Measurements from ENCODE around the gene CCDC57.

Gene CCDC57

GRCh38 chr17:82158825-82159224 is 53.8 kb downstream of the CCDC57 start:
- TF ChIP-seq, protein P1, sequence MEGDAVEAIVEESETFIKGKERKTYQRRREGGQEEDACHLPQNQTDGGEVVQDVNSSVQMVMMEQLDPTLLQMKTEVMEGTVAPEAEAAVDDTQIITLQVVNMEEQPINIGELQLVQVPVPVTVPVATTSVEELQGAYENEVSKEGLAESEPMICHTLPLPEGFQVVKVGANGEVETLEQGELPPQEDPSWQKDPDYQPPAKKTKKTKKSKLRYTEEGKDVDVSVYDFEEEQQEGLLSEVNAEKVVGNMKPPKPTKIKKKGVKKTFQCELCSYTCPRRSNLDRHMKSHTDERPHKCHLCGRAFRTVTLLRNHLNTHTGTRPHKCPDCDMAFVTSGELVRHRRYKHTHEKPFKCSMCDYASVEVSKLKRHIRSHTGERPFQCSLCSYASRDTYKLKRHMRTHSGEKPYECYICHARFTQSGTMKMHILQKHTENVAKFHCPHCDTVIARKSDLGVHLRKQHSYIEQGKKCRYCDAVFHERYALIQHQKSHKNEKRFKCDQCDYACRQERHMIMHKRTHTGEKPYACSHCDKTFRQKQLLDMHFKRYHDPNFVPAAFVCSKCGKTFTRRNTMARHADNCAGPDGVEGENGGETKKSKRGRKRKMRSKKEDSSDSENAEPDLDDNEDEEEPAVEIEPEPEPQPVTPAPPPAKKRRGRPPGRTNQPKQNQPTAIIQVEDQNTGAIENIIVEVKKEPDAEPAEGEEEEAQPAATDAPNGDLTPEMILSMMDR (IDR thresholded peaks at IDR 0.05; ENCODE audit: low read depth, low read length), result no peak
- H3K4me3 ChIP-seq (ENCODE audit: low read depth, low read length), result no peak overlapping the region

DNA sequence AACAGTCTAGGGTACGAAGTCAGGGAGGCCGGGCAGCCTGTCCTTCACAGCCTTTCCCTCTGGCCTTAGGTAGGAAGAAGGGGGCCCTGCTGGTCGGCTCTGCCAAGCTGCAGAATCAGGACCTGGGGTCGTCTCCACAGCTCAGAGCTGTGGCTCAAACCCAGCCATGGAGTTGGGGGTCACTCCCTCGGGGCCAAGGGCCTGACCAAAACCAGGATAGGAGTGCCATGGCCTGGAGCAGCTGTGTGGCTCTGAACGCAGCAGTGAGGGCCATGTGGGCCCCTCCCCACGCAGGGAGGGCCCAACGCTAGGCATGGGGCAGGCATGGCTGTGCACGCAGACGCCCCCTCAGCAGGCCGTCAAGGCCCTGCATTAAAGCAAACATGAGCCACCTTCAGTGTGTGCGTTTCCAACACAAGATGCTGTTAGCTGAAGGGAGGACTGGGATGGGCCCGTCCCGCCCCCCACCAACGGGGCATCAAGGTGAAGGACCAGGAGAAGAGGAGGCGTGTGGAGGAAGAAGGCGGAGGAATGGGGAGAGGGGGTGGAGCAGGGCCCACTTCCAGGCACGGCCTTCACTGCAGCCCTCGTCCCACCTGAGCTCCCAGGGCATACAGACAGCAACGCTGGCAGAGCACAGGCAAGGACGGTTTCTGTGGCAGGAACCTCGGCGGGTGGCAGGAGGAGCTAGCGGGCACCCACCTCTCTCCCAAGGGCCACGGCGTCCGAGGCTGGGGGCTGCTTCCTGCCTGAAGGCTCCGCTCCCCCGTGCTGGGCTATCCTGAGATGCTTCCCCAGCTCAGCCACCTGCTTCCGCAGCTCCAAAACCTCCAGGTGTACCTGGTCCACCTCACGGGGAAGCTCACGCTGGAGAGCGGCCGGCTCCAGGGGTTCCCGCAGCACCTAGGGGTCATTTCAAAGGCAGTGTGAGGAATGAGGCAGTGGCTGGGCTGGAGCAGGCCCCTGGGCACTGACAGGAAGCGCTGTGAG is 55.3 kb downstream of the CCDC57 start:
- TF ChIP-seq, protein P1 (IDR thresholded peaks at IDR 0.05; ENCODE audit: low read depth, low read length), result no peak
- H3K4me3 ChIP-seq (ENCODE audit: low read depth, low read length), result no peak overlapping the region

DNA sequence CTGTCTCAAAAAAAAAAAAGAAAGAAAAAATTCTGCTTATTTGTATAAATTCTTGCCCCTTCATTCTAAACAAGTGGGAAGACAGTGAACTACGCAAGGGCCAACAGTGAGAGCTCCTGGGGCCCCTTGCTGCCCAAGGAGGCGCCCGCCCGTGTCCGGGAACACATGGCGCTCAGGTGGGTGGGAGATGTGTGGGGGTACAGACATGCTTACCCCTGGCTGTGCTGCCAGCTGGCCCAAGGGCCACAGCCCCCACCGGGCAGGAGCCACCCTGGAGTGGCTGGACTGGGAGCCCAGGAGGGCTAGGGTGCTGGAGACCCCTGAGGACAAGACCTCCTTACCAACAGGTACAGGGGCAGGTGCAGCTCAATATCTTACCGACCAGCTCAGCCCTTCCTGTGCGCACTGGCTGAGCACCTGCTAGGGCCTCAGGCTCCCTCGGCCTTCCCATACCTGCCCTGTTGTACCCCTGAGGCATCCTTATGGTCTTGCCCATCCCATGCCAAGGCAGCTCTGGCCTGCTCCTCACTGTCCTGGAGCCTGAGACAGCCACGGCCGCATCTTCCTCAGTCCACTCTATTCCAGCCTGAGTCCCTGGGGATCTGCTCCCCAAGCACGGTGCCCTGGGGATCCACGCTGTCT is 56.2 kb downstream of the CCDC57 start:
- H3K4me3 ChIP-seq (ENCODE audit: low read depth, low read length), result no peak overlapping the region
- TF ChIP-seq, protein P1 (IDR thresholded peaks at IDR 0.05; ENCODE audit: low read depth, low read length), result no peak

DNA sequence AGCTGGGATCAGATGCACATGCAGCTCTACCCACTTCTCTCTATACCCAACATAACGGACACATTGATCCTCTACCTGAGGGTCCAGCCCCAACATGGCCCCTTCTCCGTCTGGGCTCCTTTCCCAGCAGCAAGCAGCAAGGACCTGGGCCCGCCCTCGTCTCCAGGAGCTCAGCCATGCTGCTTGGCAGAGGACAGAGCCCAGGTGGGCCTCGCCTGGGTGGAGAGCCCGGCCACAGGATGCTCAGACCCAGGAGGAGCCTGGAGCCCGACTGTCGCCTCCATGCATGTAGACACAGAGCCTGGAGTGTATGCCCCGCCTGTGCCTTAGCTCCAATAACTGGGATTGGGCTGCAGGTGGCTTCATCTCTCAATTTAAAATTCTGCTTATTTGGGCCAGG is 57.0 kb downstream of the CCDC57 start:
- TF ChIP-seq, protein P1 (IDR thresholded peaks at IDR 0.05; ENCODE audit: low read depth, low read length), result no peak

DNA sequence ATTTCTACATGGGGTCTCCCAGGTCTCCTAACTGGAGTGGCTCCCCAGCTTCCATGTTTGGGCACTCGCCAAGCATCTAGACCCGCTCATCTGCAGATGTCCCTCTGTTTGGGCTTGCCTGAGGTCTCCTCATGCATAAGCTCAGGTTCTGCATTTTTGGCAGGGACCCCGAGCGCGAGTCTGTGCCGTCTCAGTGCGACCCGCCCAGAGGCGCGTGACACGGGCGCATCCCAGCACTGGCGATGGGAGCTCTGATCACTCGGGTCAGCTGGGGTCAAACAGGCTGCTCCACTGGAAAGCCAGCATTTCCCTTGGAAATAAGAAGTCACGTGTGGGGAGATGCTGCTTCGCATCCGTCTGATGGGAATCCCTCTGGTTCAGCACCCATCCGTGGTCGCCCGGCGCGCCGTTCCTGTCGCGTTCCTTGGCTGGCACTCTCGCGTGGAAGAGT is 57.7 kb downstream of the CCDC57 start:
- H3K4me3 ChIP-seq (ENCODE audit: low read depth, low read length), result no peak overlapping the region

More for the DNA sequence above, 57.0 kb downstream of the CCDC57 start:
- H3K4me3 ChIP-seq (ENCODE audit: low read depth, low read length), result no peak overlapping the region

GRCh38 chr17:82153745-82154375 is 58.8 kb downstream of the CCDC57 start:
- no peak overlapping the region for H3K4me3 ChIP-seq (ENCODE audit: low read depth, low read length)
- TF ChIP-seq, protein P1 (IDR thresholded peaks at IDR 0.05; ENCODE audit: low read depth, low read length), result peak; percentile 80

More for the DNA sequence above, 57.7 kb downstream of the CCDC57 start:
- TF ChIP-seq, protein P1 (IDR thresholded peaks at IDR 0.05; ENCODE audit: low read depth, low read length), result no peak

Measured in WI38 (cell line).